HEK293T (cell line): ENCODE data around the gene UBAP1L.

Experiments
- ARNT ChIP-seq: fragments of 450-650 bp; IDR thresholded peaks from 2 replicates; pipeline ENCODE4 v1.6.1; 2017; ENCODE audit warnings: mild to moderate bottlenecking
- BHLHE40 ChIP-seq: fragments of 450-650 bp; IDR thresholded peaks from 2 replicates; pipeline ENCODE4 v1.6.1; 2016; ENCODE audit warnings: mild to moderate bottlenecking, moderate library complexity, borderline replicate concordance
- FOXA1 ChIP-seq: fragments of 450-650 bp; IDR thresholded peaks from 2 replicates; pipeline ENCODE4 v1.6.1; 2016; ENCODE audit warnings: mild to moderate bottlenecking
- FOXK2 ChIP-seq: fragments of 450-650 bp; IDR thresholded peaks from 2 replicates; pipeline ENCODE4 v1.6.1; 2016; ENCODE audit warnings: mild to moderate bottlenecking
- FOXM1 ChIP-seq: fragments of 450-650 bp; IDR thresholded peaks from 2 replicates; pipeline ENCODE4 v1.6.1; 2017; ENCODE audit warnings: mild to moderate bottlenecking, borderline replicate concordance
- HDGF ChIP-seq: fragments of 450-650 bp; IDR thresholded peaks from 2 replicates; pipeline ENCODE4 v1.6.1; 2017; ENCODE audit warnings: antibody characterized with exemption, borderline replicate concordance
- LEF1 ChIP-seq: fragments of 450-650 bp; IDR thresholded peaks from 2 replicates; pipeline ENCODE4 v1.6.1; 2017; ENCODE audit warnings: mild to moderate bottlenecking, borderline replicate concordance
- NFRKB ChIP-seq: fragments of 450-650 bp; IDR thresholded peaks from 2 replicates; pipeline ENCODE4 v1.6.1; 2016; ENCODE audit warnings: mild to moderate bottlenecking, moderate library complexity
- PKNOX1 ChIP-seq: fragments of 450-650 bp; IDR thresholded peaks from 2 replicates; pipeline ENCODE4 v1.6.1; 2016
- SP1 ChIP-seq: fragments of 450-650 bp; IDR thresholded peaks from 2 replicates; pipeline ENCODE4 v1.6.1; 2017
- TARDBP ChIP-seq: fragments of 450-650 bp; IDR thresholded peaks from 2 replicates; pipeline ENCODE4 v1.6.1; 2016

- TF ChIP-seq SP1, result no peak
- no peak for TF ChIP-seq LEF1
- TF ChIP-seq FOXK2, result no peak
- TF ChIP-seq HDGF, result no peak
- TF ChIP-seq PKNOX1, result no peak
- no peak for TF ChIP-seq NFRKB
- TF ChIP-seq TARDBP, result no peak
- no peak for TF ChIP-seq ARNT
- no peak for TF ChIP-seq BHLHE40
- TF ChIP-seq FOXA1, result no peak
- TF ChIP-seq FOXM1, result no peak
These were observed 33.7 kb downstream of the UBAP1L start for GRCh38 chr15:65081270-65081669.
